NCI-H526 treated with DMSO at 0.1 percent for 48 hours (cell line): ENCODE results near the gene NOS3.

Experiments
- DNase-seq: peaks from one replicate; lab custom pipeline; 2025; lab: John Stamatoyannopoulos, UW

NOS3 gene

DNA sequence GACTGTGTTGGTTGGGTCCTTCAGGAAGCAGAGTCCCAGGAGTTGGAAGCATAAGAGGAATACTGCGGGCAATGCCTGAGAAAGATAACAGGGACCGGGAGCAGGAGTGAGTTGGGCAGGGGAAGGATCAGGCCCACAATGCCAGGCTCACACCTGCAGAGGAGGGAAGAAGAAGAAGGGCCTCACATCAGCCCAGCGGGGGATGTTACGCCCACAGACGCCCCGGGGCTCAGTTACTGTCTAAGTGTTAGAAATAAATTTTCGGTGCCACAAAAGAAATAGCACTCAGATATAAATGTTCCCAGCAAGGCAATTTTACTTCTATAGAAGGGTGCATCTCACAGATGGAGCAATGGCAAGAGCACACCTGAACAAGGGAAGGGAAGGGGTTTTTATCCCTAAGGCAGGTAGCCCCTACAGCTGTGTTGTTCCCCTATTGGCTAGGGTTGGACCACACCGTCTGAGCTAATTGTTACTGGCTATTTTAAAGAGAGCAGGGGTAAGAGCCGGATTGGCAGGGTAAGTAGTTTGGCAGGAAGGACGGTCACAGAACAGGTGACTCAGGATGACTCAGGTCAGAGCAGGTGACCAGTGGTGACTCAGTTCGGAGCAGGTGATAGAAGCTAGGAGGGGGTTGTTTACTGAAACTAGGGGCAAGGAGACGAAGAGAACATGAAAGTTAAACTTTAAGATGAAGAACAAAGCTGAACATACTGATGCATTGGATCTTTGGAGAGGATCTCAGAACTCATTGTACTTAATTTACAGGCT, at the start of gene NOS3:
Gene NOS3 (plus strand): TSS at position 602 of the 771 bp plus-strand sequence. CDS start 2,787 bp downstream, outside the sequence.
- DNase-seq, result no peak

DNA sequence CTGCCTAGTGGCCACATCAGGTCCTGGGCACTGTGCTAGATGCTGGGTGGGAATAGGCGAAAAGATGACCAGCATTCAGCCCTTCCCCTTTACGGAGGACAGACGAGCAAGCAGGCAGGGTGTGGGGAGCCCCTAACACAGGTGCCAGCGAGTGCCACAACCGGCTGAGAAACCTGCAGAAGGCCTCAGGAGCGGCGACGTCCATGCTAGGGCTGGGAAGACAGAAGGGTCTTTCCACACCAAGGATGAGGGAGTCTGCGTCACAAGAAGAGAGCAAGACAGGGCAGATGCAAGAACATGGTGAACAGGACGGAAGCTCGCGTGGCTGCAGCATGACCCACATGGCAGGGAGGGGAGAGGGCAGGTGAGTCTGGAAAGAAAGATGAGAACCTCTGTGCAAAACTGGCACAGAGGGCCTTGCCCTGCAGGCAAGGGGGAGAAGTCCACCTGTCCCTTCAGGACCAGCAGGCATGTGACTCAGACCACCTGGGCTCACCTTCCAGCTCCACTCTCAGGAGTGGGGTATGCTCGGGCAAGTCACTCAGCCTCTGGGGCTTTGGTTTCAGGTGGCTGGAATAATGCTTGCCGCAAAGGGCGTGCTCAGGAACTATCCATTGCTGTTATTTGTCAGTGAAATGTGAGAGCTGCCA, 49.3 kb upstream of the NOS3 start:
- peak; percentile 55 for DNase-seq

DNA sequence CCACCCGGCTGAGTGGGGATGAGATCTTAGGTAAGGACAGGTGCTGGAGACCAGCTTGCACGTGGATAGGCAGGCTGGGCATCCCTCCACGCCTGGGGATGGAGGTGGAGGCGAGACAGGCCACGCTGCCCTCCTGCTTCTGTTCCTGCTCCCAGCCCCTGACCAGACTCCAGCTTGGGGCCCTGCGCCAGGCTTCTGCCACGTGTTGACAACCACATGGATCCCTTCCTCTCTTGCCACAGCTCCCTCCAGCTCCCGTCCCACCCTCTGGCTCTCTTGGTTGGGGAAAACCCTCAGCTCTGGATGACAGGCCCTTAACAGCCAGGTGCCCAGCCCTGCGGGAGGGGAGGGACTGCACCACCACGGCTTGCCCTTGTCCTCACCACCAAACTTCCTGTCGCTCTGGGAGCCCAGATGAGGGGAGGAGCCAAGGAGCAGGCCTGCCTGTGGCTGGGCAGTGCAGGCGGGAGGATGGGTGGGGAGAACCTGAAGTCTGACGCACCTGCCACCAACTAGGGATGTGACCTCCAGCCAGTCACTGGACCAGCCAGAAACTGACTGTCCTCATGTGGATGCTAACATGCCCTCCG, 48.7 kb upstream of the NOS3 start:
- DNase-seq, result peak; percentile 9

DNA sequence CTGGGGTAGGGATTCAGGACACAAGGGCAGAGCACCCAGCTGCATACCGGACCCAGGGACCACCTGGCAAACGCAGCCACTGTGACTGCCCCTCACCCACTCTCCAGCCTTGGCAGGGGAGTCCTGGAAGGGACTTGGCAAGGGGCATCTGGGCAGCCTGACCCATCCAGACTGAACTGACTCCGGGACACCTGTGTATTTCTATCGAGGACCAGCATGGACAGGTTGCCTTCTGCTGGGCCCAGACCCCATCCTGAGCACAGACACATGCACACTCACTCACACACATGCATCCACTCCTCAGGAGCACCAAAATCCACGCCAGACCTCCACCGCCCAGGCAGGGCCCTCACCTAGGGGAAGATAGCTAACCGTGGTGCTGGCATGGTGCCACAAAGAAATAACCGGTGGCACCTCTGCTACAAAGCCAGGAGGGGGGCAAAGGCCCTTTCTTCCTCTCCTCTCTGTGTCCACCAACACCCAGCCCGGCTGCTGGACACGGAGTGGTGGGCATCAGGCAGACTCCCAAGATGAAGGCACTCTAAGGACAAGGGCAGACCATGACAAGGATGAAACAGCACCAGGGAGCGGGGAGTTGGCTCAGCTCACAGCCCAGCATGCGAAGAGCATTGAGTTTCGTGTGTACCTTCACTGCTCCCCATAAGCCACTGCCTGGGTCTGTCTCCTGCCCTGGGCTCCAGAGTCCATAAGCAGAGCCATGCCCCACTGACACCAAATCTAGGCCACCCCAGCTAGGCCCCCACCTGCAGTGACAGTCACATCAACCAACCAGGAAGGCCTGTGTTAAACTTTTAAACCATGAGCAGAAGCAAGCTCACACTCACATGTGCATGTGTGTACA, 48.0 kb upstream of the NOS3 start:
- DNase-seq, result no peak

DNA sequence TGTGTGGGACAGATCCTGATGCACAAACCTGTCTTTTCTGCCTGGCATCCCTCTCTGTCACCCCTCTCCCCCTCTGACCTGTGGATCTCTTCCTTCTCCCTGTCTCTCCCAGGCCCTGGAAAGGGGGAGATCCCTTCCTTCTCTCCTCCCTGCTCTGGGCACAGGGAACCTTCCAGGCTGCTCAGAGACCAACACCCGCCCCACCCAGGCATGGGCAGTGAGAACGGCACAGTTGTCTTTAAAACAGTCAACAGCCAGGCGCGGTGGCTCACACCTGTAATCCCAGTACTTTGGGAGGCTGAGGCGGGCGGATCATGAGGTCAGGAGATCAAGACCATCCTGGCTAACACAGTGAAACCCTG, 47.4 kb upstream of the NOS3 start:
- DNase-seq, result no peak

DNA sequence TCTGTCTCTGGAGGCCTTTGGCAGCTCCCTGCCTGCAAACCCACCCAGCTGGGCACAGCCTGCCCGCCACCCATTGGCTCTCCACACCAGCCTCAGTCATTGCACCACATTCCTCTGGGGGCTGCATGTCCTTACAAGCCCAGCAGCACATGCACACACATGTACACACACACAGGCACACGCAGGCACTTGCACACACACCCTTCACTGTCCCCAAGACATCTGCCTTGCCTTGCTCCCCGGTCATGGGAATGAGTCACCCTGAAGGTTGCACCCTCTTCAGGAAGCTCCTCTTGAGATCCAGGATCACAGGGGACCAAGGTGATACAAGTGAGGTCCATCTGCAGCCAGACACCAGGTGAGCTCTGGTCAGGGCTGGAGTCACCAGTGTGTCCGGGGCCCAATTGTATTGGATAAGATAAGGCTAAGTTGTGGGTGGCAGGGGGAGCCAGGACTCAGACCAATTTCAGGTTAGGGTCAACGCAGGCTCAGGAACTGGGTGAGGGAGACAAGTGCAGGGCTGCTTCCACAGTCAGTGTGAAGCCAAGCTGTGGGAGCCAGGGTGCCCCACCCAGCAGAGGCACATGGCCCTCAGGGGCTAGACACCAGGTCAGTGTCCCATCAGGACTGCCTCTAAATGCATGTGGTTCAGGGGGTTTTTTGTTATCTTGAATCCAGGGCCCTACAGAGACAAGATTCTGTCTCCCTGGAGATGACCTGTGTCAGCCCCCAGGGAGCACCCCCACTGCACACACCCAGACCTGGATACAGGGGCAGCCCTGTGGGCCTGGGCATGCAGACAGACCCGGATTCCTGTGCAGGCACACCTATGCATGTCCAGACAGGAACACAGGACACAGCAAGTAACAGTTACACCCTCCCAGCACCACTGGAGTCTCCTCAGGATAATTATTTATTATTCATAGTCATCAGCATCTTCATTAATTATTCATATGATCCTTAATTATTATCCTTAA, 46.5 kb upstream of the NOS3 start:
- DNase-seq, result no peak

DNA sequence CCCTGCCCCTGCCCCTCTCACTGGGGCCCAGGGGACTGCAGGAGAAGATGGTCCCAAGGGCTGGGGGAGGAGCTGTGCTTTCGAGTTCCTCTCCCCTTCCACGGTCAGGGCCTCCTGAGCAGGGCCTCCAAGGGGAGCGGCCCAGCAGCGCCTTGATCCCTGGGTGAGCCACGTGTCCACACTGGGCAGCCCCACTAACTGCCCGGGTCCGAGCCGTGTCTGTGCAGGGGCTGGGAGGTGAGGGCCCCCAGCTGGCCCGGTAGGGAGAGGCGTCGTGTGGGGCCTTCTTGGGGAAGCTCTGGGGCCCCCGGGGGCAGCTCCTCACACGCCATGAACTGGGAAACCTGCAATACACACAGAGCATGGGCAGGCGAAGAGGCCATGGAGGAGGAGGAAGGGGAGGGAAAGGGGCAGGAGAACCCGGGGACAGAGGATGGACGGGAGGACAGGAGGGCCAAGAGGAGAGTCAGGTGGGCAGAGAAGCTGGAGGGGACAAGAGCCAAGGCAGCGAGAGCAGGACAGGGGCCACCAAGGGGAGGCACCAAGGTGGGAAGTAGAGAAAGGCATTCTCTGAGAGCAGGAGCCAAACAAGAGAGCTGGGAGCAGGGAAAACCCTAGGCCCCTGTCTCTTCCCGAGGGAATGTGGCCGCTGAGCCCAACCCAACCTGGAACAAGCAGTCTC, 45.5 kb upstream of the NOS3 start:
- no peak for DNase-seq

DNA sequence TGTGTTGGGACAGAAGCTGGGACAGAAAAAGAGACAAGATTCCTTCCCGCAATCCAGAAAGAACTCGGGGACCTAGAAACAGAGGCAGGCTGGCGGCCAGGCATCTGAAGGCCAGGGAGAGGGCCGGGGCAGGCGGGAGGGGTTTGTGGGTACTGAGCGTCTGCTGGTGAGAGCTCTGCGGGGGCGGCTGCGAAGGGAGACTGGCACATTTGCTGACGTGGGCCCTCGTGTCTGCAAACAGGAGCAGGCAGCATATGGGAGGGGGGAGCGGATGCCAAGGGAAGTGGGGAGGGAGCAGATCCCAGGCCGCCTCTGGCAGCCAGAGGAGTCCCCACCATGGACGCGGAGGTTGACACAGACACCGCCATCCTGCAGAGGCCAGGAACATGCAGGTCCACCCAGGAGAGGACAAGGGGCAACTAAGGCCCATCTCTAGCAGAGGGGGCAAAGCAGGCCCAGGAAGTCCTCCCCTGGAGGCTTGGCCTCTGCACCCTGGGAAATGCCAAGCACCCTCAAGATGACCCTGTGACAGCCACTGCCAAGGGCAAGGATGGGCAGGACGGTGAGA, 44.9 kb upstream of the NOS3 start:
- DNase-seq, result no peak

DNA sequence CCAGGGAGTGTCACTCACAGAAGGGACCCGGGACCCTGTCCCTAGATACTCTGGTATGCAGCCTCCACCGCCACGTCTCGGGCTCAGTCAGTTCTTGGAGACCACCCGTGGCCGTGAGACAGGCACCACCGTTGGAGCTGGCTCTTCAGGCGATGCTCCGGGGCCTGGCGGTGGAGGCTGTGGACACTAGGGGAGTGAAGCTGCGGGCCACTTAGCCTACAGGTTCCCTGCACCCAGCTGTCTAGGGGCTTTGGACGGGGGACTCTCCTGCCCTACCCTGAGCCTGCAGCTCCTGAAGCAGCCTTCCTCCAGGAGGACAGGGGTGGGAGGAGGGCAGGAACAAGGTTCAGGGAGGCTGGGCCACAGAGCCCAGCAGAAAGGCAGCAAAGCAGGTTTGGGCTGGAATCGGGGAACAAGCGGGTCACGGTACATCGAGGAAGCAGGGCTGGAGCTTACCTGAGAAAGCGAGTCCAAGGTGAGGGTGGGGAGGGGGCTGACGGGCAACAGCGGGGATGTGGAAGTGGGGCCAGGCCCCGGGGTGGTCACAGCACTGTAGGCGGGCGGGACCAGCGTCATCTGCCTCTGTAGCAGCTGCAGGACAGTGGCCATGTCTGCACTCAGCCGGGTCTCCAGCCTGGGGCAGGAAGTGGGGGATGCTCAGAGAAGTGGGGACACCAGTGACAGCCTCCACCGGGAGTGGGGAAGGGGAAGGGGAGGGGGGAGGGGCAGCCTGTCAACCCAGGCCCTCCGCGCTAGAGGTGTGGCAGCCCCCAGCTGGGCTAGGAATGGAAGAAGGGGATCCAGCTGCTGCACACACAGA, 44.2 kb upstream of the NOS3 start:
- DNase-seq, result no peak

DNA sequence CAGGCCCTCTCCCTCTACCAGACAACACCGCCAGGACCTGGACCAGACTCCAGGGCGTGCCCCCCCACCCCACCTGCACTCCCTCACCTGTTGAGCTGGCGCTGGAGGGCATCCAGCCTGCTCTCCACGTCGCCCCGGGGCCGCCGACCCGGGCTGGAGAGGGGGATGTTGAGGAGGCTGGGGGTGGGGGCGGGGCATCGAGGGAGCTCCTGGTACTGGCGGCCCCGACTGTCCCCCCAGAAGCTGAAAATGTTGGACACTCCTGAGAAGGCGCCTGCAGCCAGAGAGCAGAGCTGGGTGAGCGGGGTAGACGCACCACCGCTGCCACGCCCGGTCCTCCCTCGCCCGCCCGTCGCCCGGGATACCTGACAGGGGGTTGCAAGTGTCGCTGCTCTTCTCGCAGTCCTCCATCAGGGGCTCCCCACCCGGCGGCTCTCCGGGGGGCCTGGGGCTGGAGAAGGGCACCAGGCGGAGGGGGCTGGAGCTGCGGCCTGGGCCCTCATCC, 43.5 kb upstream of the NOS3 start:
- DNase-seq, result no peak

DNA sequence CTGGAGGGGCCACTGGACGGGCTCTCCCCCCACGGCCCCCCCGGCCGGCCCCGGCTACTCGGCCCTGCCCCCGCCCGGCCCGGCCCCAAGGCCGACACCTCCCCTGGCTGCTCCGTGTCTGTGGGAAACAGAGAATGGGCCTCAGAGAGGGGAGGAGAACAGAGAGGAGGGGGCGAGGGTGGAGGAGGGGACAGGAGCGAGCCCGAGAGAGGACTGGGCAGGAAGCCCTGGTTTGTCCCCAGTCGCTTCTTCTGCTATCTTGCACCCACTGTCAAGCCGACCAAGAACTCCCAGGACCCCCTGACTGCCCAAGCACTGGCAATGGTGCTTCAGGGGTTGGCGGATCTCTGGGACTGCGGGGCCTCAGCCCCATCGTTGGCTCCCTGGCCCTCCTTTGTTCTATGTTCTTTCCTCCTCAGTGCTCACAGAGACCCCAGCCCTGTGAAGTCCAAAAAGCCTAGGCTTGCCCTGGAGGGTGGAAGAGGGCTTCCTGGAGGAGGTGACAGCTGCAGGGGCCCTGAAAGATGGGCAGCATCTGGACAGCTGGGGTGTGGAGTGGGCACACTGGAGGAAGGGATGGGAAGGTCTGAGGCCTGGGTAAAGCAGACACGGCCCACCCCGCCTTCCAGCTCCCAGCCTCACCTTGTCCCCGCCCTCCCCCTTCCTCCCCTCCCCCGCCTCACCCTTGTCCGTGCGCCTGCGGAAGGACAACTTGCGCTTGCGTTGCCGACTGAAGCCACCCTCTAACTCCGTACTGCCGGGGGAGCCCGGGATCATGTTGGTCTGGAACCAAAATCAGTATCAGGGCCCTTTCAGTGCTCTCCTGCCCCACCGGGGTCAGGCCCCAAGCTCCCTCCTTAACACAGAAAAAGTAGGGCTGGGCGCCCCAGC, 42.8 kb upstream of the NOS3 start:
- no peak for DNase-seq

DNA sequence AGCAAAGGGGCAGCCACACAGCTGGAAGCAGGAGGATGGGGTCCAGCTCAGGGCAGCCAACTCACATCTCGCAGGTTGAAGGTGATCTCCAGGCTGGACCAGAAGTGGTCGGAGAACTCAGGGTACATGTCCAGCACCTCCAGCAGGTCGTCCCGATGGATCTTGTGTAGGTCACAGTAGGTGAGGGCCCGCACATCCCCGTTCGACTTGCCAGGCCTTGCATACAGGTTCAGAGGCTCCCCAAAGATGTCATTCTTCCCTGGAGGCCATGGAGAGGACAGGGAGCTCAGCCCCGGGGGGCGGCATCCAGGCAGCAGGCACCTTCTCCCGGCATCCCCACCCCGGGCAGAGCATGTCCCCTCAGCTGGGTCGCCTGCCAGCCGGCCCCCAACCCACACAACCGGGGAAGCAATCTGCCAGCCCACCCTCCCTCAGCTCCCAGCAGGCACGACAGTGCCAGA, 42.0 kb upstream of the NOS3 start:
- DNase-seq, result no peak

DNA sequence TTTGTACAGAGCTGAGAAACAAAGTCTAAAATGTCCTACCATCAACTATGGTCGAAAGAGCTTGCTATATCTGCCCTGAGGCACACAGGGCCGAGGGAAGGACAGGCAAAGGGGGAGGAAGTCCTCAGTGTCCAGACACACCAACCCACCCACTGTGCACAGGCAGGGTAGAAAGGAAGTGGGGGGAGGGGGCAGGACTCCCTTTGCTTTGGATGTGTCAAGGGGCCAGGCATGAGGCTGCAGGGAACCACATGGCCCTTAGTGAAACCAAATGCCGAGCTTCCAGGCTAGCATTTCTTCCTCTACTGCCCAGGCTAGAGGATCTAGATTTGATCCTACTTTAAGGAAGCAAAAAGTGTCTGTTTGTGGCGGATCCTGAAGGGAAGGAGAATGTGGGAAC, 41.3 kb upstream of the NOS3 start:
- DNase-seq, result no peak

DNA sequence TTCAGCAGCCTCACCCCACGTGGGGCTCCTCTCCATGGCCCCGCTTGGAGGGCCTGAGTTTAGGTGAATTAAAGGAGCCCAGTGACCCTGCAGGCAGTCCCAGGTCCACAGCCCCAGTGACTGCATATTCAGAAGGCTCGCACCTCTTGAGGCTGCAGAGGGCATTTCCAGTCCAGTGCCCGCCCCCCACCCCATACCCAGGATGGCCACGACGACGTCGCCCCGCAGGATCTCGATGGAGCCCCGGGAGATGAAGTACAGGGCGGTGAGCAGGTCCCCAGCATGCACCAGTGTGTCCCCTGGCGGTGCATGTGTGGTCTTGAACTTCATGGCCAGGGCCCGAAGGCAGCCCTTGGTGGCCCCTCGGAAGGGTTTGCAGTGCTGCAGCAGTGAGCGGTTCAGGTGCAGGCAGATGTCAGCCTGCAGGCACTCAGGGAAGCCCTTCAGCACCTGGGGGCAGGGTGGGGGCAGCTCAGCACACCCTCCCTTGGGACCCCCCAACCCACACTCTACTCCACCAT, 40.8 kb upstream of the NOS3 start:
- DNase-seq, result no peak

DNA sequence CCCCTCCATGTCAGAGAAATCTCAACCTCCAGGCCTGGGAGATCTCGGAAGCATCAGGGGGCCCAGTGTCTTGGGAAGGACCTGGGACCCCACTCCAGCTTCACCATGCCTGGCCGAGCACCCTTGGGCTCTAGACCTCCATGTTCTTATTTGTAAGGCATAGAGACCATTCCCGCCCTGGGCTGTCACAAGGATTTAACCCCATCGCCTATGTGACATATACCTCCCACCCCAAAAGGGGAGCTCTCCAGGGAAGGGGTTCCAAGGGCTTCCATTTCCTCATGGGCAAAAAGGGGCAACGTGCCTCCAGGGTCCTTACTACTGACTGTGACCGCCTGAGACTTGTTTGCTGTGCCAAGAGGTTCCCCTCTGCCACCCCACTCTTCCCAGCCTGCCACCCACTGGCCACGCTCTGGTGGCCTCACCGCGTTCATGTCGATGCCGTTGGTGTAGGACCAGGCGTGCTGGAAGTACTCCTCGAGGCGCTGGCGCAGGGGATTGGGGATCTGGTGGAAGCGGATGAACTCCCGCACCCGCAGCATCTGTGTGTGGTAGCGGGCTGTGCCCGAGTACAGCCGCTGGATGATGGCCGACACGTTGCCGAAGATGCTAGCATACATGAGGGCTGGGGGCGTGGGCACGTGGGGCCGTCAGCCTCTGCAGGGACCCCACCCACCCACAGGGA, 40.2 kb upstream of the NOS3 start:
- DNase-seq, result no peak

DNA sequence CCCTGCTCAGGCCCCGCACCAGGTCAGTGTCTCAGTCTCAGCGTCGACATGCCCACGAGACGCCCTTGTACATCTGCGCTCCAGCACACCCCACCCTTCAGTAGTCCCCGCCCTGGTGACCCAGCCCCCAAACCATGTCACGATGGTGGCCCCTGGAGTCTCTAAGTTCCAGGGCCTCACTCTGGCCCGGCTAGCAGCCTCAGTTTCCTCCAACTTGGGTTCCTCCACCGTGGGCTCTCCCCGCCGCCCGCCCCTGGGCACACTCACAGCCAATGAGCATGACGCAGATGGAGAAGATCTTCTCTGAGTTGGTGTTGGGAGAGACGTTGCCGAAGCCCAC, 39.7 kb upstream of the NOS3 start:
- DNase-seq, result no peak

DNA sequence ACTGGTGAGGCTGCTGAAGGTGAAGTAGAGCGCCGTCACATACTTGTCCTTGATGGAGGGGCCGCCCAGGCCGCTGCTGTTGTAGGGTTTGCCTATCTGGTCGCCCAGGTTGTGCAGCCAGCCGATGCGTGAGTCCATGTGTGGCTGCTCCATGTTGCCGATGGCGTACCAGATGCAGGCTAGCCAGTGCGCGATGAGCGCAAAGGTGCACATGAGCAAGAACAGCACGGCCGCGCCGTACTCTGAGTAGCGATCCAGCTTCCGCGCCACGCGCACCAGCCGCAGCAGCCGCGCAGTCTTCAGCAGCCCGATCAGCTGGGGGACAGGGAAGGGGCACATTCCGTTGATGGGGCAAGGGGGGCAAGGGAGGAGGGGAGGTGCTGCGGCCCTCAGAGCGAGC, 39.3 kb upstream of the NOS3 start:
- DNase-seq, result no peak
